Activated CD8-positive, alpha-beta memory T cell treated with anti-CD3 and anti-CD28 coated beads, Interleukin-2, amount 50 U/mL, for 1 hour (primary cell): Measurements from ENCODE around the gene BNIP2.
"Not testable (repeated sequence)": the region's sequence is repeated elsewhere in the genome, so short reads cannot be mapped to it uniquely, and the experiment has no call there.

Source experiments
- DNase-seq: peaks from one replicate; pipeline ENCODE4 v3.0.0-alpha.2; 2020; ENCODE audit errors: extremely low read depth

BNIP2 gene, protein sequence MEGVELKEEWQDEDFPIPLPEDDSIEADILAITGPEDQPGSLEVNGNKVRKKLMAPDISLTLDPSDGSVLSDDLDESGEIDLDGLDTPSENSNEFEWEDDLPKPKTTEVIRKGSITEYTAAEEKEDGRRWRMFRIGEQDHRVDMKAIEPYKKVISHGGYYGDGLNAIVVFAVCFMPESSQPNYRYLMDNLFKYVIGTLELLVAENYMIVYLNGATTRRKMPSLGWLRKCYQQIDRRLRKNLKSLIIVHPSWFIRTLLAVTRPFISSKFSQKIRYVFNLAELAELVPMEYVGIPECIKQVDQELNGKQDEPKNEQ

DNA sequence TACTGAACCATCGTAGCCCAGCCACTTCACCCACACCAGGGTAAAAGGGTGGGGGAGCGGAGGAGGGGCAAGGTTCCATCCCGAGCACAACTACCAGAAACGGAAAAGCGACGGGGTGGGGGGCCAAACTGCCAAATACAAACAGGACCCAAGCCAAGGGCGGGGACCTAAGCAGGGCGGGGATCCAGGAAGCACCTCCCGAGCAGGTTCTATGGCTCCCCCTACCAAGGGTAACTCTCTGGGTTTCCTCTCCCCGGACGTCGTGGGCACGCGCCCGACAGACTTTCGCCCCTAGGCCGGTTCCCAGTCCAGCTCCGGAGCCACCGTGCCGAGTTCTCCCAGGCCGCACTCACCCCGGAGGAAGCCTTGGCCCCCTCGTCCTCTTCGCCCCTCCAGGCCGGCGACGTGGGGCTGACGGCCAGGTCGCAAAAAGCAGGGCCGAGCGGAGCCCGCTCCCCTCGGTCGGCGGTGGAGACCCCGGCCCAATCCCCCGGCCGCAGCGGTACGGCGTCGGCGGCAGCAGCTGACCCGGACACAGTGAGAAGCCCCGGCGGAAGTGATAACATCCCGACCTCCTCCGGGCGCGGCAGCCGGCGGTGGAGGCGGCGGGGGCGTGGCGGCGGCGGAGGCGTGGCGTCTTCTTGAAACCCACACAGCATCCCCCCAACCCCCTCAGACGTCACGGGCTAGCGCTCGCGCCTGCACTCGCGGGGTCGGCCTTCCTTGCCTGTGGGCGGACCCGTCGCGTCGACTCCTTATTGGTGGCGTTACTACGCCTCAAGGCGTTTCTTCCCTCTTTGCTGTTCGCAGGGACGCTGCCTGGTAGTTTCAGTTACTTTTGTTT lies at the start of gene BNIP2:
BNIP2 (minus strand) TSS at position 539 of the 844 bp plus-strand sequence. CDS start 6,863 bp downstream, outside the sequence.
- peak; percentile 96 for DNase-seq

DNA sequence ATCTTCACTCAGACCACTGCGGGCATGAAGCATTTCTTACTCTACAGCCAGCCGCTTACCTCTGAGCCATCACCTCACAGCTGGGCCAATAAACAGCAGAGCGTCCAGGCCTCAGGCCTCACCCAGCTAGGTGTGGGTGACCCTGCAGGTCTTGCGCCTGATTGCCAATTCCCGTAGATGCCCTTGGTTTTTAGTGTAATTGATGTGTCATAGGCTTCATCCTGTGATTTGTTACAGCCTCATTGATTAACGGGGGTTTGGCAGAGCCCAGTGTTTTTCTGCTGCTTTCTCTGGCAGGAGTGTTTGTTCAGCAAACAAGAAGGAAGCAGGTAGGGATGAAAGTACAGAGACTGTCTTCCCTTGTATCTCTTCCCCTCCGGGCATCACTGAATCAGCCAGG lies 49.6 kb upstream of the BNIP2 start:
- DNase-seq: no peak

DNA sequence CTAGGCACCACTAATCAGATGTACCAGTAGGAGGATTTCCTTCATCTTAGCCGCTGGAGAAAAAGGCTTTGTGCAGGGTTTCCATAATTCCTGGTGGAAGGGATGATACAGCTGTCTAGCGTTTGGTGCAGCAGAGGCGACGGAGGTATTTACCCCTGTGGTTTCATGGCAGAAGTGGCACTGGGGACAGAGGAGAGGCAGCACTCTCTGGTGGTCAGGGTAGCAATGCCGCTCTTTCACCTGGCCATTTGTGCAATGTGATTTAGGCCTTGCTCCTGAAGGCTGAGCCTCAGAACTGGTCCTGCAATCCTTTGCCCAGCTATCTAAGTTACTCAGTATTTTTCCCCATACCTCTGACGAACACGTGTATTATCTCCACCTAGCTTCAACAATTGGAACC lies 47.1 kb upstream of the BNIP2 start:
- no peak for DNase-seq

DNA sequence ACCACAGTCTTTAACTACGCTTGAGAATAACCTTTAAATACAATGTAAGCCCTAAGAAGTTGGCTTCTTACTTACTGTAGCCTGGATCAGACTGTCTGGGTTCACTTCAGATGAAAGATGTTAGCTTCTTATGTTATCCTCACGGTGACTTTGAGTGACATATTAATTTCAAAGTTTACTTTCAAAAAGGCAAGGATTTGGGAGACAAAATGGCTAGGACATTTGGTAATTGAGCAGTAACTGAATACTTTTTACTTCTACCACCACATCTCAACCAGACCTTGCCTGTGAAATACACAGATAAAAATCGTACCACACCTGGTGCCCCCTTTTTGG lies 36.0 kb upstream of the BNIP2 start:
- DNase-seq: no peak

DNA sequence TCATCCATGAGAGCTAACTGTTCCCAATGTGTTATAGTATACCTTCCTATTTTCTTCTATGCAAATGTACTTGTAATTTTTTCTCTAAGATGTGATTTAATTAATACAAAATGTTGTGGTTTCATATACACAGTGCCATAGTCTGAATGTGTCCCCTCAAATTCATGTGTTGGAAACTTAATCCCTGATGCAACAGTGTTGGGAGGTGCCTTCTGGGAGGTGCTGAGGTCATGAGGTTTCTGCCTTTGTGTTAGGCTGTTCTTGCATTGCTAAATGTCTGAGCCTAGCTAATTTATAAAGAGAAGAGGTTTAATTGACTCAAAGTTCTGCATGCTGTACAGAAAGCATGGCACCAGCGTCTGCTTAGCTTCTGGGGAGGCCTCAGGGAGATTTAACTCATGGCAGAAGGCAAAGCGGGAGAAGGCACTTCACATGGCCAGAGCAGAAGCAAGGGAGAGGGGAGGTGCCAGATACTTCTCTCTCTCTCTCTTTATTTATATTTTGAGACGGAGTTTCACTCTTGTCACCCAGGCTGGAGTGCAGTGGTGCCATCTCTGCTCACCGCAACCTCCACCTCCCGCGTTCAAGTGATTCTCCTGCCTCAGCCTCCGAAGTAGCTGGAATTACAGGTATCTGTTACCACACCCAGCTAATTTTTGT lies 34.7 kb upstream of the BNIP2 start:
- DNase-seq: no peak

DNA sequence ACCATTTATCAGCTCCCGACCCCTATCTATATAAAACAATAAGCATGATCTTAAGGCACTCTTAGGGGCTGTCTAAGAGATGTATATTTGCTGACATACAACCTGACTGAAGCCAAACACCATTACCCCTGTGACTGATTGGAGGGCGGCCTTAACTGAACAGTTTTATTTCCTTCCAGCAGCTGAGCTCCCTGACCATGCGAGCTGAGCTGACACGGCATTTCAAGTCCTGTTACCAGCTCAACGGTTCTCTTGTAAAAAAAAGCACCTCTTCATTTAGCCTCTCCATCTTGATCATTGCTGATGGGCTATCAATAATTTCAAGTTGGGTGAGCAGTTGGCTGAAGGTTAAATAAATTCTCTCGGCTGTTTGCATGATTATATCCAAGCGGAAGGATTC lies 33.4 kb upstream of the BNIP2 start:
- DNase-seq: no peak

DNA sequence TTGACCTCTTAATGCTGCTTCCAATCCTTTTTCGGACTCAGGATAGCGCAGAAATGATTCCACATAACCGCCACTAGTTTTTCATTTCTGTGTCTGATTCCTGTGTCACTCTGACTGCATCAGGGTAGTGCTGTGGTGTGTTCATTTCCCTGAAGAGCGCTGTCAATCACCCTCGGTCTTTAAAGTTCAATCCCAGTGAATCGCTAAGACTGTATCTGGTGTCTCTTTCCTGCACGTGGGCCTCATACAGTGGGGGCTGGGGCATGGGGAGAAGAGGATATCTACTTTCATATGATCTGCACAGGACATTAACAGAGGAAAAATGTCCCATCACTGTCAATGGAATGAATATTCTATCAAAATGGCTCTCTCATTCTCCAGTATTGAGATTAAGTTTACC lies 32.9 kb upstream of the BNIP2 start:
- no peak for DNase-seq

DNA sequence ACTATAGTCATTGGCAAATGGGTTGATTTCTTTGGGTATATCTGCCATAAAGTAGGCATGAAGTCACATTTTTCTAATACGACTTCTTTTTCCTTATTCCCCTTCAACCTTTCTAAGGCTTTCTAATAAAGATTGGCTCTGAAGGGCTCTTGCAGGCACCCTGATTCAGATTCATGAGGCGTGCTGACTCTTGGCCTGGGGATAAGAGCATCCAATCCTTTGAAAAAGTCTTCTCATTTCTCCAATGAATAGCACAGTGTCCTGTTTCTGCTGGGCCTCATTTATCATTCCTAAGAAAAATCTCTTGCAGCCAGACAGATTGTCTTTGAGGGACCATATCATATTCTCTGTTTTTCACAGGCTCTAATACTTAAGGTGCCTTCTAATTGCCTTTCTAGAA lies 32.3 kb upstream of the BNIP2 start:
- DNase-seq: no peak

DNA sequence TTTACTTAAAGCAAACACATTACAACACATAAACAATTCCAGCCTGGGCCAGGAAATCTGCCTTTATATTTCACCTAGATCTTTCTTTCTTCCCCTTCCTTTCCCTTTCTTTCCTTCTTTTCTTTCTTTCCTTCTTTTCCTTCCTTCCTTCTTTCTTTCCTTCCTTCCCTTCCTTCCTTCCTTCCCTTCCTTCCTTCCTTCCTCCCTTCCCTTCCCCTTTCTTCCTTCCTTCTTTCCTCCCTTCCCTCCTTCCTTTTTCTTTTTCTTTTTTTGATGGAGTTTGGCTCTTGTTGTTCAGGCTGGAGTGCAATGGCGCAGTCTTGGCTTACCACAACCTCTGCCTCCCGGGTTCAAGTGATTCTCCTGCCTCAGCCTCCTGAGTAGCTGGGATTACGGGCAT lies 24.1 kb upstream of the BNIP2 start:
- no peak for DNase-seq

DNA sequence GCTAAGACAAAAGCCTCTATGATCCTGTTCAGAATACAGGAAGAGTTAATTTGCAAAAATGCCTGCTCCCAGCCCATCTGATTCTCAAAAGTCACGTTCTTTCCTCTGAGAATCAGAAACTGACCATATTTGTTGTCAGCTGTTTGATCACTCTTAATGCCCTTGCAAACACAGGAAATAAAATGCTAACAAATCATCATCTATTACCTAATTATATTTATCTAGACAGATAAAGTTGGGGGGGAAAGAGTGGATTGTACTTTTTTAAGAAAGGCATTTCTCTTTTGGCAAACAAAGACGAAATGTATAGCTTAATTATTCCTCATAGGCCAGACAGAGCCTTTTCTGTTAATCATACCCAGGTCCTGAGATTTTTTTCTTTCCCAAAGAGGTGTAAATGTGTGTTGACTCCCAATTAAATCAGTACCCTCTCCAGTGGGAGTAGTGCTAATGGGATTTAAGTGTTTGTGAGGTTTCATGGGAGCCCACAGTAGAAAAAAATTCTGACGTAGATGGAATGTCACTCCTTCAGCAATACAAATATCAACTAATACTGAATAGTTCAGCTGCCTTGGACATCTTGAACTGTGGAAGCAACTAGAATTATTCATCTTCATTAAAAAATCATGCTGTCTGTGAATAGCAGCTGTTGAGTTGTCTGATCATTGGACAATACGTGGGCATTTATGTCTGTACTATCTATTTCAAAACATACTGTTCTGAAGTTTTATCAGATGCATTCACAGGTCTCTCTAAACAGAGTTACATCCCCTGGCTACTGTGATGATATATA lies 22.5 kb upstream of the BNIP2 start:
- DNase-seq: no peak

DNA sequence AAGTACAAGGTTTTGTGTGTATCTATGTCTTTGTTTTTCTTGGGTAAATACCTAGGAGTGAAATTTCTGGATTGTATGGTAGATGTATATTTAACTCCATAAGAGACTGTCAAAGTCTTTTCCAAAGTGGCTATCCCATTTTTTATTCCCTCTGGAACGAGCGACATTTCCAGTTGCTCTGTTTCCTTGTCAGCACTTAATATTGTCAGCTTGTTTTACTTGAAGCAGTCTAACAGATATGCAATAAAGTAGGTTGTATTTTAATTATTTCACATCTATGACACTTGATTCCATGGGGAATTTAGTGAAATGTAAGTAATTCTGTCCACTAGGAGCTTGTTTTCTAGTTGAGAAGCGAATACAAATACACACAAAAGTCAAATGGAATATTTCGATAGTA lies 18.5 kb upstream of the BNIP2 start:
- DNase-seq: no peak

DNA sequence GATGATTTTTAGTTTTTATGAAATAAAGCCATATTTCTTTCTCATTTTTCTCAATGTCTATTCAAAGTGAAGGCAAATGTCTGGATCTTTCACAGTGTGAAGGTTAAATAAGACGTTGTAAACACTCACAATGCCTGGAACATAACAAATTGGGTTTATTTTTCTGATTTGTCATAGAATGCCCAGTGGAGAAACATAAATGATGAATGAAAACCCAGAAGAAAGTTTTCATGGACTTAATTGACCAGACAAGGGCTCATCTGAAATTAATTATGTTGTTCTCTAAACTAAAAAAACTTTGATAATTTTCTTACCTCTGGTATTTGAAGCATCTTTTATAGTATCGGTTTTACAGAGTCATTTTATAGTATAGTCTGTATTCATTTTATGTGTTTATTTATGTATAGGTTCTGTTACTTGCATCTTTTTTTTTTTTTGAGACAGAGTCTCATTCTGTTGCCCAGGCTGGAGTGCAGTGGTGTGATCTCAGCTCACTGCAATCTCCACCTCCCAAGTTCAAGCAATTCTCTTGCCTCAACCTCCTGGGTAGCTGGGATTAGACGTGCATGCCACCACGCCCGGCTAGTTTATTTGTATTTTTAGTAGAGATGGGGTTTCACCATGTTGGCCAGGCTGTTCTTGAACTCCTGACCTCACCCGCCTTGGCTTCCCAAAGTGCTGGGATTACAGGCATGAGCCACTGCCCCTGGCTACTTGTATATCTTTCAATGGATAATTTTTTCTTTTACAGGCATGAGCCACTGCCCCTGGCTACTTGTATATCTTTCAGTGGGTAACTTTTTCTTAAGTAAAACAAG lies 15.1 kb upstream of the BNIP2 start:
- DNase-seq: no peak

DNA sequence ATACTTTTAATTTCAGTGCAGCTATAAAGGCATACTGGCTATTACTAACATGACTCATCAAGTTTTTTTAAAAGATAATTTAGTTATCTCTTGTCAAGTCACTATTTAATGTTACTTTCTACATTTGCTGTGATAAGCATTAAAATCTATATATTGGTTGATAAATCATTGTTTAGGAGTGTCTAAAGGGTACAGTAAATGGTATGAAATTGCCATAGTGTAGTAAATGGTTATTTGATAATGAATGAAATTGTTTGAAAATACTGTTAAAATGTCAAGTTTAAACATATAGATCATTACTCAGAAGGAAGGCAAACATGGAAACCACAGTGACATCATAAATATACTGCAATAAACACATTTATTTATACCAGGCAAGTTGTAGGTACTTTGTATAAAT lies 13.2 kb upstream of the BNIP2 start:
- no peak for DNase-seq

DNA sequence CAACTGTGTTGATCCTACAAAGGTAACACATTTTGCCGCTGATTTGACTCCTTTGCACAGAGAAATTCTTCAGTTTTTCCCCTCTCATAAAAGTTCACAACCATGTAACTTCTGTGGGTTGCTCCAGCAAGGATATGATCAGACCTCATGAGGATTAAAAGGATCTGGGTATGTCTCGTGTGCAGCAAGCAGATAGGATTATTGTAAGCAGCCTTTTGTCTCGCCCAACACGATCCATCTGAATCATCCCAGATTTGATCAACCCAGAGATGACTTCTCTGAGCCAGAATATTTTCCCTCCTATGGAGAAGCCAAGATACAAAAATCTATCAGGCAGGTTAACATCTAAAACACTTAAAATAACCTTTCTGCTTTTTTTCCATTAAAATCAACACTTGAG lies 12.8 kb upstream of the BNIP2 start:
- DNase-seq: no peak

DNA sequence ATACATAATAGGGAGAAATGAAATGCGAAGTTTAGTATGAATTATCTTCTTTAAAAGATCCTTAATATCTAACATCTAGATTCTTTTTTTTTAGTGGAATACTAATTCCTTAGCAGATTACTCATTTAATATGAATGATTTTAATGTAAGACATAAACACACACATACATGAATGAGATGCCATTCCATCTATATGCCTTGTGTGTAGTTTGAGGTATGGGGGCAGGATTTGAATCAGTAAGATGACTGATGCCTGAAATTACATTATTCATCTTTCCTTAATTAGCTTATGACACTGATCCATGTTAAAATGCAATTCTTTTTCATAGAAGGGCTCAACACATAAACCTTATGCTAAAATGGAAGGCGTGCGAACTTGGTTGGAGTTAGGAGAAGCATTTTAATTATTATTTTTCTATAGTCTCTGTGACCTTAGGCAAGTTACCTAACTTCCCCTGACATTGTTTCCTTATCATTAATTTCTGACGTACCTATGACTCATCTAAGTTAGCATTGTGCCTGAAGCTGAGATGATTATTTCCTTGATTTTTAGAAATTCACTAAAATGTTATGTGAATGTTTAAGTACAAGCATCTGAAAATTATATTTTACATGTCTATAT lies 10.8 kb upstream of the BNIP2 start:
- no peak for DNase-seq

DNA sequence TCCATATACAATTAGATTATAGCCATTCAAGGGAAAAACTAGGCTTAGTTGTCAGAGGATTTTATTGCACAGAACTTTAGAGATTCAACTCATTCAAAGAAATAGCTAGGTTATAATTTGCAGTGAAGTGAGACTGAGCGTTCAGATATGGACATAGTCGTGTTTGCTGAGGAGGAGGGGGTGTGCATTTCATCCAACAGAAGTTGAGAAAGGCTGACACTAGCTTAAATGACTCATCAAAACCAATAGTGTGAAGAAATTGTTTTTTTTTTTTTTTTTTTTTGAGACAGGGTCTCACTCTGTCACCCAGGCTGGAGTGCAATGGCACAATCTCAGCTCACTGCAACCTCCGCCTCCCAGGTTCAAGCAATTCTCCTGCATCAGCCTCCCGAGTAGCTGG lies 8.9 kb upstream of the BNIP2 start:
- DNase-seq: not testable (repeated sequence)

DNA sequence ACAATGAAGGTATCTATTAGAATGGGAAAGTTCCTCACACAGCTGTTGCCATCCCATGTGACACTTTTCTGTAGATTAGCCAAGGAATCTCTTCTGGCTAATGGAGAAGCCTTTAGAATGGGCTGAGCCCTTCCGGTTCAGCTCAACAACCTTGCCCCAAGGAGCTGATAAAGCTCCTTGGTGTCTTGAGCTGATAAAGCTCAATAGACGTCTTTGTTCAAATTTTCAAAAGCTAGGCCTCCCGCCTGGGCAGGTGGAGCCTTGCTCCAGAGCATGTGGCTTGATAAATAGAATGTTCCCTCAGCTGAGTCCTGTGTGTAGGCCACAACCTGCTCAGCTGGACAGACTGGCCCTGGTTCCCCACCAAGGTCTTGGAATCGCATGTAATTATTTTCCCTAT lies 7.2 kb upstream of the BNIP2 start:
- DNase-seq: no peak

DNA sequence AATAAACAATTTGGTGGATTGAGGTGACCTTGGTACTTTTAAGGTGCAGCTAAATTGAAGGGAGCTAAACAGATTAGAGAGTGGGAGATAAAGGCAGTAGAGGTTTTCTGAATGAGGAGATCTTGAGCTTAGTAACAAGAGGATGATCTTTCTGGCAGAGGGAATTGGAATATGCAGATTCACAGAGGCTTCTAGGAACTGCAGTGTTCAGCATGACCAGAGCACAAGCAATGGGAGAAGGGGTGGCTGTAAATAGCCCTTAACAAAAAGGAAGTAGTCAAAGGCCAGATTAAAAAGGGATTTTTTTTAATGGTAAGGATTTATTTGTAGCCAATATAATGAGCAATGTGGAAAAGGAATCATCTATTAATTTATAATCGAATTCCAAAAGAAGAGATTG lies 5.7 kb upstream of the BNIP2 start:
- no peak for DNase-seq

DNA sequence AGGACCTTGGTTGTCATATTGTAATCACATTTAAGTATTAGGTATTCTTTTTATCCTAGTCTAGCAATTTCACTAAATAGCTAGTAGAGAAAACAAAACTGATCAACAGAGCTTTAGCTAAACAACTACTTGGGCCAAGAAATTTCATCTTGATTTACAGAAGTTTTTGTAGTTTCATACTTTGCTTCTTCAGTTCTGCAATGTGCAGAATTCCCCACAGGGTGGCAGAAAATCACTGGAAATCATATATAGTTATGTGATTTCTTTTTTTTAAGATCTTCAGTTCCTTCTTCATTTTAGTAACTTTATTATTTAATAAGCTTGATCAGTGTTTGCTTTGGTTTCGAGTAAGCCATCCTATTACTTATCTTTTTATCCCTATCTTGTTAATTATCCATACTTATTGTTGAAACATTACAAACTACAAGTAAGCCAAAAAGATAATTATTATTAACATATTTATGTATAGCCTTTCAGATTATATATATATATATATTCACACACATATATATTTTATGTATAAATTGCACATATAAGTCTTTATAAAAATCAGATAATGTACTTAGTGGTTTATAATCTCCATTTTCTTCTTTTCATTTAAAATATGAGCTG lies 2.2 kb upstream of the BNIP2 start:
- DNase-seq: no peak

DNA sequence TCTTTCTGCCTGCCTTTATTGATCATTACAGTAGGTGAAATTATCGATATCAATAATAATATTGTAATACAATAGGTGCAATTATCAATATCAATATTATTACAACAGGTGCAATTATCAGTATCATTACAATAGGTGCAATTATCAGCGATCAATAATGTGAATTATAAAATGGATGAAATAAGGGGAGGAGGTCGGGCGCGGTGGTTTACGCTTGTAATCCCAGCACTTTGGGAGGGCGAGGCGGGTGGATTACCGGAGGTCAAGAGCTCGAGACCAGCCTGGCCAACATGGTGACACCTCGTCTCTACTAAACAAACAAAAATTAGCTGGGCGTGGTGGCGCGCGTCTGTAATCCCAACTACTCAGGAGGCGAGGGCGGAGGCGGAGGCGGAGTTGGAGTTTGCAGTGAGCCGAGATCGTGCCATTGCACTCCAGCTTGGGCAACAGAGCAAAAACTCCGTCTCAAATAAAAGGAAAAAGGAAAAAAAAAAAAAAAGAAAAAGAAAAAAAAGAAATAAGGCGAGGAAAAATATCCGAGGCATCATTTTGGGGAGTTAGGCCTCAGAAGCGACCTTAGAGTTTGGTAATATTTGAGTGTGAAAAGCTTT lies 611 bp upstream of the BNIP2 start:
- DNase-seq: no peak
